SJSA1 (cell line): ENCODE measurements around the gene ELAPOR2. TPM values are rescaled to one million over a fixed set of nuclear protein-coding genes. Genes with fewer than 3 reads are reported as not detected.
"Not testable (repeated sequence)": the region's sequence is repeated elsewhere in the genome, so short reads cannot be mapped to it uniquely, and the experiment has no call there.

Experiments used
- DNase-seq, 2 experiments: peaks; one replicate each; pipeline ENCODE4 v3.0.0-alpha.2; 2015 to 2020; ENCODE audit warnings: low spot score in 2 of 2, low read depth in 1 of 2
- H3K27ac ChIP-seq: fragments of 250-450 bp; sonication (Bioruptor Pico); 2 replicates; pipeline ENCODE4 v1.5.1; 2020; ENCODE audit warnings: mild to moderate bottlenecking, moderate library complexity
- H3K27me3 ChIP-seq: fragments of 250-450 bp; sonication (Bioruptor Pico); replicated peaks from 2 replicates; pipeline ENCODE4 v1.5.1; 2020; ENCODE audit warnings: mild to moderate bottlenecking, moderate library complexity
- H3K36me3 ChIP-seq: fragments of 250-450 bp; sonication (Bioruptor Pico); 2 replicates; pipeline ENCODE4 v1.5.1; 2020; ENCODE audit warnings: mild to moderate bottlenecking
- H3K4me1 ChIP-seq: fragments of 250-450 bp; sonication (Bioruptor Pico); replicated peaks from 2 replicates; pipeline ENCODE4 v1.6.1; 2021; ENCODE audit warnings: mild to moderate bottlenecking
- H3K4me3 ChIP-seq: fragments of 250-450 bp; sonication (Bioruptor Pico); 2 replicates; pipeline ENCODE4 v1.5.1; 2020; ENCODE audit warnings: mild to moderate bottlenecking
- H3K9me3 ChIP-seq: fragments of 250-450 bp; sonication (Bioruptor Pico); replicated peaks from 2 replicates; pipeline ENCODE4 v1.5.1; 2020; ENCODE audit warnings: mild to moderate bottlenecking
- total RNA-seq: library from RNA; depleted of rRNA; stranded (reverse); fragments of >200 nt; shearing (Covaris generic); gene quantifications from 2 replicates; pipeline ENCODE4 v1.2.3, GENCODE V29; 2014

ELAPOR2 gene
- total RNA-seq, 1 experiment from 2014 or later = 0.89 TPM

DNA sequence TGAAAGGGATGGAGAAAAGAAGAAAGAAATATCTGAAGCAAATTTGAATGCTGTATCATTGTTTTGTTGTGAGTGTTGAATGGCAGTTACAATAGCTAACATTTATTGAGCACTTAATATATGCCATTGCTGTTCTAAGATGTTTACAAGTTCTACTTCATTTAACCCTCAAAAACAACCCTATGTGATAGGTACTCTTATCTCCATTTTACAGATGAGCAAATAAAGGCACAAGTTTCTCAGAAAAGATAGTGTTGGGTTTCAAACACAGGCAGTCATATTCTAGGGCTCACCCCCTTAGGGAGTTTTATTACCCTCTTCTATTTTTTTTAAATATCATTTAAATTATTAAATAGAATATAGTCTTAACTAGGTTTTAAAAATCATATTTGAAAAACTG lies 8.3 kb upstream of the ELAPOR2 start:
- Histone ChIP-seq H3K27ac (no peak overlapping the region), H3K4me3 (no peak overlapping the region), H3K36me3 (no peaks in the 10 kb centered on the region), H3K4me1 (no peaks in the 10 kb centered on the region), H3K9me3 (no peaks in the 10 kb centered on the region), H3K27me3 (0 out of 2 replicates have a peak, but pooled peaks cover 2% of the 10 kb centered on the region)
- no peak for DNase-seq

DNA sequence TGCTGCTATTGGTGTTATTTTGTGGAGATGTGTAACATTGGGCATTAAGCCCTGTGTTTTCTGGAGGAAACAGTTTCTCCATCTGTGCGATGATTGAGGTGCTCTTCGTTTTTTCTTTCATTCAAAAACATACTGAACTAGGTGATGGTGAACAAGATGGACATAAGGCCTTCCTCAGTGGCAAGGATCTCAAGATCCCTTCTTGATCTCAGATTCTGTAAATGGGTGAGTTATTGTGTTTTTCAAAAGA lies 759 bp upstream of the ELAPOR2 start:
- H3K36me3 ChIP-seq = no peaks in the 10 kb centered on the region
- H3K9me3 ChIP-seq = no peaks in the 10 kb centered on the region
- no peak overlapping the region for H3K4me3 ChIP-seq
- peaks cover 6% of the 10 kb centered on the region for H3K4me1 ChIP-seq
- no peak for DNase-seq
- H3K27ac ChIP-seq = no peak overlapping the region
- H3K27me3 ChIP-seq = peaks cover 23% of the 10 kb centered on the region

DNA sequence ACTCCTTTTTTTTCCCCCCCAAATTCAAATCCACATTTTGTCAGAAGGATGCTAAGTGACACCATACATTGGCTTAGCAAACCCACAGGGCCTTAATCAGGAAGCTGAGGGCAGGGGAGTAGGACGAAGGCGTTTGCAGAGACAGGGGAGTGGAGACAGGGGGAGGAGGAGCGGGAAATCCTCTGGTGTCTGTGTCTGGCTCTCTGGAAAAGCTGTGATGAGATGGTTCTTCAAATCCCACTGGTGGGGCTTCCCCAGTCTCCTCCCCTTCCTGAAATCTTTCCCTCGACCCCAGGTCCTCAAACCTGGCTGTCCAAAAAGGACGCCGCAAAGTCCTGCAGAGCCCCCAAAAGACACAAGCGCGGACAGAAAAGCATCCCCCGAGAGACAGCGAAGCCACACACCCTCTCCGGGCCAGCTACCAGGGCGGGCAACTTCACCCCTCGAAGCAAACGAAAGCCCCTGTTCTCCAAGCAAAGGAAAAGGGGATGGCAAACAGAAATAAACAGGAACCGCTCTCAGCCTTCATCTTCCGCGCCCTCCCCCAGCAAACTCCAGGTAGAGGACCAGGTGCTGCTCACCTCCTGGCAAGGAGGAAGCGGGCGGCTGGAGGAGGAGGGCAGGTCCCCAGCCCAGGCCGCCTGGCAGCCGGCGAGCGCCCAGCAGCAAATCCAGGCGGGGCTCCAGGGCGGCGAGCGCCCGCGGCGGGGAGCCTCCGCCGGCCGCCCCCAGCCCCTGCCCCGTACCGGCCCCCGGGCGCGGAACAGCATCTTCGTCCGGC lies 520 bp downstream of the ELAPOR2 start:
- H3K4me3 ChIP-seq = peak overlapping the region; percentile 37
- peaks cover 6% of the 10 kb centered on the region for H3K4me1 ChIP-seq
- H3K27ac ChIP-seq = no peak overlapping the region
- H3K9me3 ChIP-seq = no peaks in the 10 kb centered on the region
- H3K27me3 ChIP-seq = peaks cover 23% of the 10 kb centered on the region
- no peak for DNase-seq
- H3K36me3 ChIP-seq = no peaks in the 10 kb centered on the region

DNA sequence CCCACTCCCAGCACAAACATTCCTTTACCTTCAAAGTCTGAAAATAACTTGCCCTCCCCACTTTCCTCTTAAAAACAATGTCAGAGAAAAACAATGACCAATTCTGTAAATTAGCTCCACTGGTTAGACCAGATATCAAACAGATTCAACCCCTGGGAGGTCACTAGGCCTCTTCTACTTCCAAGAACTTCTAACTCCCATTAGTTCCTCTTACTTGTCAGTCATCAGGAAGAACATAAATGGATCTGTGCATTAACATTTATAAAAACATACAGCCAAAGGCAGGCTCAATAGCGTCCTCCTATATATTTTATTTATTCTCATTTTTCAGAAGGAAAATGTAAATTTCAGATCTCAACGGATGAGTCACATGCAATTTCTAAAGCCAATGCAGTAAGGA lies 2.2 kb downstream of the ELAPOR2 start:
- Histone ChIP-seq H3K36me3 (no peaks in the 10 kb centered on the region), H3K4me3 (no peak overlapping the region), H3K9me3 (no peaks in the 10 kb centered on the region), H3K27ac (no peak overlapping the region), H3K4me1 (peaks cover 6% of the 10 kb centered on the region), H3K27me3 (peaks cover 23% of the 10 kb centered on the region)
- DNase-seq = no peak

DNA sequence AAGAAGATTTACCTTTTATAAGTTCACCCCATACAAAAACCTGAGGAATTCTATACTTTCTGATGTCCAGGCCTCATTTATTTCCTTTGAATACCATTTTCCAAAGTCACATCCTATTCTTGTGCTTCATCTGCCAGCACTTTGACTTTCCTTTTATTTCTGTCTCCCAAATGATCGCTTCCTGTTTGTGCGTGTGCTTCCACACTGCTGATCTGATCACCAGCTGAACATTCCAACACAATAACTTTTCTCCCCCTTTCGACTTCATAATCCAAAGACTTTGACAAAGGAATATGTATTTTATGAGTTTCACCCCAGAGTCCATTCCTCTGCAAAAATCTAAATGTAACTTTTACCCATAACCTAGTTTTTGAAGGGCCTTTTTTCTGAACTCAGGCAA lies 3.1 kb downstream of the ELAPOR2 start:
- Histone ChIP-seq H3K36me3 (no peaks in the 10 kb centered on the region), H3K9me3 (no peaks in the 10 kb centered on the region), H3K4me3 (no peak overlapping the region), H3K4me1 (peaks cover 6% of the 10 kb centered on the region), H3K27me3 (peaks cover 17% of the 10 kb centered on the region), H3K27ac (no peak overlapping the region)
- no peak for DNase-seq

DNA sequence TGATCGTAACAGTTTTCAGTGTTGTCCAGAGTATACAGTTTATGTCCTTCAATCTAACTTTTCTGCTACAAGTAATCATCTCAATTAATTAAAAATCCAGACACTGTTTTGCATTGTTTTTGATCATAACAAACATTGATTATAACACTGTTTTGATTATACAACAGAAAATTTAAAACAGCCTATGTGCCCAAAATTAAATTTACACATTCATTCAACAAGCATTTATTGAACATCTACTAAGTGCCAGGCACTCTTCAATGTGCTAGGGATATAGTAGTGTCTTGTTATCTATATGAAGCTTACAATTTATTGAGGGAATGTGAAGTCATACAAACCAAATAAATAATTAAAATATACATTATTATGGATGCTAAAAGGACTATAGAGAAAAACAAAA lies 10.6 kb downstream of the ELAPOR2 start:
- no peaks in the 10 kb centered on the region for H3K4me1 ChIP-seq
- no peak for DNase-seq
- no peaks in the 10 kb centered on the region for H3K36me3 ChIP-seq
- H3K9me3 ChIP-seq = no peaks in the 10 kb centered on the region
- H3K4me3 ChIP-seq = no peak overlapping the region
- no peak overlapping the region for H3K27ac ChIP-seq
- H3K27me3 ChIP-seq = no peaks in the 10 kb centered on the region; the same call in 1 of the 2 replicates

DNA sequence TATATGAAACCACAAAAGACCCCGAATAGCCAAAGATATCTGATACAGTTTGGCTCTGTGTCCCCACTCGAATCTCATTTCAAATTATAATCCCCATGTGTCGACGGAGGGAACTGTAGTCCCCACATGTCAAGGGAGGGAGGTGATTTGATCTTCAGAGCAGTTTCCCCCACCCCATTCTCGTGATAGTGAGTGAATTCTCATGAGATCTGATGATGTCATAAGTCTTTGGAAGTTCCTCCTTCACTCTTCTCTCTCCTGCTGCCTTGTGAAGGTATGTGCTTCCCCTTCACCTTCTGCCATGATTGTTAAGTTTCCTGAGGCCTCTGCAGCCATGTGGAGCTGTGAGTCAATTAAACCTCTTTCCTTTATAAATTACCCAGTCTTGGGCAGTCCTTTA lies 13.0 kb downstream of the ELAPOR2 start:
- Histone ChIP-seq H3K27me3 (no peaks in the 10 kb centered on the region; the same call in 1 of the 2 replicates), H3K27ac (no peak overlapping the region), H3K4me3 (no peak overlapping the region), H3K4me1 (no peaks in the 10 kb centered on the region), H3K9me3 (no peaks in the 10 kb centered on the region), H3K36me3 (no peaks in the 10 kb centered on the region)
- no peak for DNase-seq

DNA sequence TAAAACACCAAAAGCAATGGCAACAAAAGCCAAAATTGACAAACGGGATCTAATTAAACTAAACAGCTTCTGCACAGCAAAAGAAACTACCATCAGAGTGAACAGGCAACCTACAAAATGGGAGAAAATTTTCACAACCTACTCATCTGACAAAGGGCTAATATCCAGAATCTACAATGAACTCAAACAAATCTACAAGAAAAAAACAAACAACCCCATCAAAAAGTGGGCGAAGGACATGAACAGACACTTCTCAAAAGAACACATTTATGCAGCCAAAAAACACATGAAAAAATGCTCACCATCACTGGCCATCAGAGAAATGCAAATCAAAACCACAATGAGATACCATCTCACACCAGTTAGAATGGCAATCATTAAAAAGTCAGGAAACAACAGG lies 14.7 kb downstream of the ELAPOR2 start:
- DNase-seq, H3K9me3 ChIP-seq, H3K4me1 ChIP-seq, H3K36me3 ChIP-seq, H3K4me3 ChIP-seq, H3K27me3 ChIP-seq, H3K27ac ChIP-seq: not testable (repeated sequence)

DNA sequence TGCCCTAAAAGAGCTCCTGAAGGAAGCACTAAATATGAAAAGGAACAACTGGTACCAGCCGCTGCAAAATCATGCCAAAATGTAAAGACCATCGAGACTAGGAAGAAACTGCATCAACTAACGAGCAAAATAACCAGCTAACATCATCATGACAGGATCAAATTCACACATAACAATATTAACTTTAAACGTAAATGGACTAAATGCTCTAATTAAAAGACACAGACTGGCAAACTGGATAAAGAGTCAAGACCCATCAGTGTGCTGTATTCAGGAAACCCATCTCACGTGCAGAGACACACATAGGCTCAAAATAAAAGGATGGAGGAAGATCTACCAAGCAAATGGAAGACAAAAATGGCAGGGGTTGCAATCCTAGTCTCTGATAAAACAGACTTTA lies 17.9 kb downstream of the ELAPOR2 start:
- H3K4me1 ChIP-seq, DNase-seq, H3K9me3 ChIP-seq, H3K27me3 ChIP-seq, H3K27ac ChIP-seq, H3K36me3 ChIP-seq, H3K4me3 ChIP-seq: not testable (repeated sequence)

DNA sequence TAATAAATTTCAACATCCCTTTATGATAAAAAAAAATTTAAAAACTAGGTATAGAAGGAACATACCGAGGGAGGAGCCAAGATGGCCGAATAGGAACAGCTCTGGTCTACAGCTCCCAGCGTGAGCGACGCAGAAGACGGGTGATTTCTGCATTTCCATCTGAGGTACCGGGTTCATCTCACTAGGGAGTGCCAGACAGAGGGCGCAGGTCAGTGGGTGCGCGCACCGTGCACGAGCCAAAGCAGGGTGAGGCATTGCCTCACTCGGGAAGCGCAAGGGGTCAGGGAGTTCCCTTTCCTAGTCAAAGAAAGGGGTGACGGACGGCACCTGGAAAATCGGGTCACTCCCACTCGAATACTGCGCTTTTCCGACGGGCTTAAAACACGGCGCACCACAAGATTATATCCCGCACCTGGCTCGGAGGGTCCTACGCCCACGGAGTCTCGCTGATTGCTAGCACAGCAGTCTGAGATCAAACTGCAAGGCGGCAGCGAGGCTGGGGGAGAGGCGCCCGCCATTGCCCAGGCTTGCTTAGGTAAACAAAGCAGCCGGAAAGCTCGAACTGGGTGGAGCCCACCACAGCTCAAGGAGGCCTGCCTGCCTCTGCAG lies 19.7 kb downstream of the ELAPOR2 start:
- not testable (repeated sequence) for H3K4me3 ChIP-seq, H3K27ac ChIP-seq, H3K4me1 ChIP-seq, DNase-seq, H3K36me3 ChIP-seq, H3K27me3 ChIP-seq, H3K9me3 ChIP-seq

DNA sequence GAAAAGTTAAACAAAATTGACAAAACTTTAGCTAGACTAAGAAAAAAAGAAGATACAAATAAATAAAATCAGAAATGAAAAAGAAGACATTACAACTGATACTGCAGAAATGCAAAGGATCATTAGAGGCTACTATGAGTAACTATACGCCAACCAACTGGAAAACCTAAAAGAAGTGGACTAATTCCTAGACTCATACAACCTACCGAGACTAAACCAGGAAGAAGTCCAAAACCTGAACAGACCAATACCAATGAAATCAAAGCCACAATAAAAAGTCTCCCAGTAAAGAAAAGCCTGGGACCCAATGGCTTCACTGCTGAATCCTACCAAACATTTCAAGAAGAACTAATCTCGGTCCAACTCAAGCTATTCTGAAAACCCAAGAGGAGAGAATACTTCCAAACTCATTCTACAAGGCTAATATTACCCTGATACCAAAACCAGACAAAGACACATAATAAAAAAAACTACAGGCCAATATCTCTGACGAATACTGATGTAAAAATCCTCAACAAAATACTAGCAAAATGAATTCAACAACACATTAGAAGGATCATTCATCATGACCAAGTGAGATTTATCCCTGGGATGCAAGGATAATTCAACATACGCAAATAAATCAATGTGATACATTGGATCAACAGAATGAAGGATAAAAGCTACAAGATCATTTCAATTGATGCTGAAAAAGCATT lies 20.3 kb downstream of the ELAPOR2 start:
- H3K27me3 ChIP-seq = no peaks in the 10 kb centered on the region
- H3K36me3 ChIP-seq = no peaks in the 10 kb centered on the region
- no peak overlapping the region for H3K4me3 ChIP-seq
- H3K27ac ChIP-seq = no peak overlapping the region
- H3K4me1 ChIP-seq = no peaks in the 10 kb centered on the region
- DNase-seq = no peak
- H3K9me3 ChIP-seq = no peaks in the 10 kb centered on the region

DNA sequence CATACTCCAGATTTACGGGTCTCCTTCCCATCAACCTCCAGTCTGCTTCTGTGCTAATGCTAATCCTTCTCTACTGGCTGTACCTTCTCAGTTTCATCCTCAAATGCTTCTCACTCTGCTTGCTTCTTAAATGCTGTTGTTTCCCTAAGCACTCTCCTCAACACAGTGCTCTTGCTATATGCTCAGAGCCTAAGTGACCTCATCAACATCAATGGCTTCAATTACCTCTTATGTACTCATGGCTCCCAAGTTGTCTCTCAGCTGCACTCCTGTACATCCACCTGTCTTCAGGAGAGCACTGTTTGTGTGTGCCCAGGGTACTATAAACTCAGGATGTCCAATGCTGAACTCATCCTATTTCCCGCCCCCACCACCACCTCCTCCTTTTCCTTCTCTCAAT lies 22.5 kb downstream of the ELAPOR2 start:
- H3K9me3 ChIP-seq = no peaks in the 10 kb centered on the region
- DNase-seq = no peak
- no peak overlapping the region for H3K4me3 ChIP-seq

DNA sequence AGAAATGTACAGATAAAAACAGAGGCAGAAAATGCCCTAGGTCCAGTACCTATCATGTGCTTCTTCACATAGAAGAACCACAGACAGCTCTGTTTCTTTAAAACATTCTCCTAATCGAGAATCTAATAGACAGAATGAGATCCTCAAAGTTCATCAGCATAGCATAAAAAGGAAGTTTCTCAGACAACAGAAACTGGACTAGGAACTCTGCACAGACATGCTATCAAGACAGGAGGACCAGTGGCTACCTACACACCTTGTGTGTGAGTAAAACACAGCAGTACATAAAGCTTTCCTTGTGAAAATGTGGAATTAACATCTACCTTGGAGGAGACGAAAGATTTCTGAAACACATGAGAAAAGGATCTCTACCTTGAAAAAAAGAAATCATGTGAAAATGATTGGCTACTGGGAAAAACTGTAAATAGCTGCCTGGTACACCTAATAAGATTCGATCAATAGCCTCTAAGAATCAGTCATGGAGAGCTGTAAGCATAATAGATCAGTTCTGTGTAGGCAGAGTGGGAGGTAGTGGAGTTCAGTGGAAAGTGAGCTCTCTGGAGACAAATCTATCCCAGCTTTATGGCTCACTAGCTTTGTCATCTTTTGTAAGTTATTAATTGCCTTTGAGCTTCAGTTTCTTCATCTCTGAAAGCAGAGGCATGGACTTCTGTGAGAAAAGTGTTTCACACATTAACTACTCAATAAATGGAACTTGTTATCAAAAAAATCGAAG lies 26.7 kb downstream of the ELAPOR2 start:
- no peak for DNase-seq

More for the DNA sequence above, 22.5 kb downstream of the ELAPOR2 start:
- no peaks in the 10 kb centered on the region for H3K4me1 ChIP-seq
- no peaks in the 10 kb centered on the region for H3K36me3 ChIP-seq
- H3K27me3 ChIP-seq = no peaks in the 10 kb centered on the region
- no peak overlapping the region for H3K27ac ChIP-seq

DNA sequence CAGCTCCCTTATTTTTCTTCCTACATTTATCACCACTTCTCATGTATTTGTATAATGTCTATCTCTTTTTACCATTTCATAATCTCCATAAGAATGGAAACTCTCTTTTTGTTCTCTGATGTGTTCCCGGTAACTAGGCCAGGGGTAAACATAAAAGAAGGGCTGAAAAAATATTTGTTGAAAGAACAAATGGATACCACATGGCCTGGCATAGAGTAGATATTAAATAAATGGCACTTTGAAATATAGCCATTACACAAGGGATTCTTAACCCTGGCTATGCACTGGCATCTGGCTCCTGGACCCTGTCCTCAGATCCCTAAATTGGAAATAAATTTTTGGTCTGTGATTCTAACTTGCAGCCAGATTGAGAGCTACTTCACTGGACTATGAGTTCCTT lies 30.4 kb downstream of the ELAPOR2 start:
- no peaks in the 10 kb centered on the region for H3K36me3 ChIP-seq
- H3K9me3 ChIP-seq = no peaks in the 10 kb centered on the region
- H3K4me3 ChIP-seq = no peak overlapping the region
- H3K27ac ChIP-seq = no peak overlapping the region
- H3K27me3 ChIP-seq = no peaks in the 10 kb centered on the region; the same call in 1 of the 2 replicates
- no peak for DNase-seq
- no peaks in the 10 kb centered on the region for H3K4me1 ChIP-seq

More for the DNA sequence above, 26.7 kb downstream of the ELAPOR2 start:
- no peaks in the 10 kb centered on the region for H3K27me3 ChIP-seq
- no peaks in the 10 kb centered on the region for H3K4me1 ChIP-seq
- H3K9me3 ChIP-seq = no peaks in the 10 kb centered on the region
- no peak overlapping the region for H3K4me3 ChIP-seq
- H3K36me3 ChIP-seq = no peaks in the 10 kb centered on the region
- no peak overlapping the region for H3K27ac ChIP-seq
